NCI-H2107 treated with DMSO at 0.1 percent for 48 hours (cell line): ENCODE data around the gene UCP1.
"Not testable (repeated sequence)": the region's sequence is repeated elsewhere in the genome, so short reads cannot be mapped to it uniquely, and the experiment has no call there.

ENCODE experiments used
- DNase-seq: peaks from one replicate; lab custom pipeline; 2025; ENCODE audit not compliant: unreplicated experiment; lab: John Stamatoyannopoulos, UW

UCP1 gene

DNA sequence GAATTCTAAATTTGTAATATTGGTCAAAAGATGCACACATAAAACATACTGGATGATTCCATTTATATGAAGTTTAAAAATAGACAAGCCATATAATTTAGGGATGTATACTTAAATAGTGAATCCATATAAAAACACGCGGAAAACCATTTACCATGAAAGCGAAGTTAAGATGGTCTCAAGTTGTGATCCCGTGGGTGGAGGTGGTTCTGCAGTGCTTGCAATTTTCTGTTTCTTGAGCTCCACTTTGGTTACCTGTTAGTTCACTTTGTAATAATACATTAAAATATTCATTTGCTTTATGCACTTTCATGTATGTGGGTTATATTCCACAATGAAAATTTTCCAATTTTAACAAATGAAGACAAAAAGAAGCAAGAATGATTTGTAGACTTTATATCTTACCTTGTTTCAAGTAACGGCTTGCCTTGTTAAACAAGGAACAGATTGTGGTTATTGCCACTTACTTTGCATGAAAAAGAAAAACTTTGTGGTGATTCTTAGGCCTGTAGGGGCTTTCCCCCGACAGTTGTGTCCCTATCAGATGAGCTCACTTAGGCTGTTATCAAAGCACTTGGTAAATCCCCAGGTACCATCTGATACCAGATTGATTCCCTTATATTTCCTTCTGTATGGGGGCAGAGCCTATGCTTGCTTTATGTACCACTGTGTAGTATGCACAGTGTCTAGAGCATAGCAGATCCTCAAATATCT lies 12.2 kb downstream of the UCP1 start:
- DNase-seq = no peak

DNA sequence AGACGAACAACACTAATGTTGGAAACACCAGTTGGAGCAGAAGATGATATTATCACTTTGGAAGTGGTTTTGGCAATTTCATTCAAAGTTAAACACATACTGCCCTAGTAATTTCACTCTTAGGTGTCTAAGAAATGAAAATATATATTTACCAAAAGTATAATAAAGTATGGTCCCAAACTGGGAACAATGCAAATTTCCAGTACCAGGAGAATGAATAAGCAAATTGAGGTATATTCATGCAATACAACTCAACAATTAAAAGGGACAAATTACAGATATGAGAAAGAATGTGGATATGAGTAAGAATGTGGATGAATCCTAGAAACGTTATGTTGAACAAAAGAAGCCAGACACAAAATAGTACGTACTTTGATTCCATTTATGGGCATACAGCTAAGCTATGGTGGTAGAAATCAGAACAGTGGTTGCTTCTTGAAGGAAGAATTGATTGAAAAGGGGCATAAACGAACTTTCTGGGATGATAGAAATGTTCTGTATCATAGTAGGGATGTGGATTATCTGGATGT lies 34.7 kb downstream of the UCP1 start:
- DNase-seq = no peak

- DNase-seq = no peak
Observed at GRCh38 chr4:140529434-140529833, 39.3 kb downstream of the UCP1 start.

DNA sequence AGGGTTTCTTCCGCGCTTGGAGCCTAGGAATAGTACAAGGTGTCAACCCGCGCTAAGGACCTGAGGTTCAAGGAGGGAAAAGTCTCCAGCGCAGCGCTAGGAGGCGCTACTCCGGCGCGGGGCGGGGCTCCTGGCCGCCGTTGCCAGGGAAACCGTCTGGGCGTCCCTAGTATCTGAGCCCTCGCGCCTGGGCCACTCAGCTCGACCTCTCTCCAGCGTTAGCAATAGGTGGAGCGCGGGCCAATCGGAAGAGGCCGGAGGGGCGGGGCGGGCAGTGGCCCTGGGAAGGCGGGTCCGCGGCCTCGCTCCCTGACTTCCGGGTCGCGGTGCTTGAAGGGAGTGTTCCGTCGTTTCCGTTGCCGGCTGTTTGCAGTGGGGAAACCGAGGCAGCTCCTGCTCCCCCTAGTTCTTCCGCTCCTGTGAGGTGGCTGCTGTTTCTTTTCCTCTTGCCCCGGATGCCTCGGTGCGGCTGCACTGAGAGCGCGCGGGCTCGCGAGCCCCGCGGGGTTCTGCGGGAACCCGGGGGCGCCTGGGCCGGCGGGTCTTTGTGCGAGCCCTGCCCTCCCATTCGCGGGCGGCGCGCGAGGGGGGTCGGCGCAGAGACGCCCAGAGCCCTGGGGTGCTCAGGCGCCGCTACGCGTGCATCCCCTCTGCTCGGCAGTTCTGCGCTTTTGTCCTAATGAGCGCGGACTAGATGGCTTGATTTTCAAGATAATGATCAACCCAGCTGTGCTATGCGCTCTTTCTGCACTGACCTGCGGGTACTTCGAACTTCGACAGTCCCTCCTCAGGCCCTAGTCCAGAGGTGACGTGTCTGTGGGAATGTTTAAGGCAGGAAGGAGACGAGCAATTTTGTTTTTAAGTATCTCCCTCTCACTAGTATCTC lies 44.7 kb downstream of the UCP1 start, which contains the start of gene ELMOD2:
Gene ELMOD2, plus strand, starts transcription at position 312 of the 886 bp plus-strand sequence. CDS start 1,261 bp downstream, outside the sequence.
- peak; percentile 83 for DNase-seq

- no peak for DNase-seq
Observed at GRCh38 chr4:140523370-140523856, 45.3 kb downstream of the UCP1 start.

- DNase-seq = no peak
Observed at GRCh38 chr4:140515423-140515822, 53.3 kb downstream of the UCP1 start.

DNA sequence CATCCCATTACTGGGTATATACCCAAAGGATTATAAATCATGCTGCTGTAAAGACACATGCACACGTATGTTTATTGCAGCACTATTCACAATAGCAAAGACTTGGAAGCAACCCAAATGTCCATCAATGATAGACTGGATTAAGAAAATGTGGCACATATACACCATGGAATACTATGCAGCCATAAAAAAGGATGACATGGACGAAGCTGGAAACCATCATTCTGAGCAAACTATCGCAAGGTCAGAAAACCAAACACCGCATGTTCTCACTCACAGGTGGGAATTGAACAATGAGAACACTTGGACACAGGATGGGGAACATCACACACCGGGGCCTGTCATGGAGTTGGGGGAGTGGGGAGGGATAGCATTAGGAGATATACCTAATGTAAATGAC lies 55.0 kb downstream of the UCP1 start:
- DNase-seq = not testable (repeated sequence)
